Ovary (tissue), 3 donors: Measurements from ENCODE around the gene BTN1A1.

ENCODE experiments used
- CTCF ChIP-seq, 3 donors: fragments of 450-650 bp in 2 of 3; fragments of 200-600 bp in 1 of 3; IDR thresholded peaks; one replicate each; pipeline versions ENCODE4 v1.5.1 to v1.8.0; 2016 to 2022; ENCODE audit warnings: antibody characterized with exemption in 3 of 3, mild to moderate bottlenecking in 1 of 3
- EP300 ChIP-seq: sonication (generic); formaldehyde crosslinking; IDR thresholded peaks from one replicate; pipeline ENCODE4 v1.6.1; 2017; ENCODE audit warnings: antibody characterized with exemption
- POLR2A ChIP-seq: fragments of 450-650 bp; IDR thresholded peaks from one replicate; pipeline ENCODE4 v1.6.1; 2017; ENCODE audit warnings: antibody characterized with exemption, mild to moderate bottlenecking, moderate library complexity
- donor health status: DM: no; HTN: no; CAD: no.

DNA sequence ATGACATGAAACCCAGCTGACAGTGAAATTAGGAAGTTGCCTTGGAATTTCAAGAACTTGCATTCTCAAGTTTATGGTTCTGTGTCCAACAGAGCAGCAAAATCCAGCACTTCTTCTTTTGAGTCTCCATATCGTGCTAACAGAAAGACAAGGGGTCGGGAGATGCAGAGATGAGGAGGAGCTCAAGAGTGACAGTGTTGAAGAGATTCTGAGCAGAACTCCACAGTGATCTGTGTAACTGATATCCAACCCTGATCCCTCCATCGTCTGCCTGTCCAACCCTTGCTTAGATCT is 21.2 kb upstream of the BTN1A1 start:
- no peak for TF ChIP-seq CTCF (IDR thresholded peaks at IDR 0.05)
- no peak for TF ChIP-seq EP300
- no peak for TF ChIP-seq POLR2A
